AG20443 (cell line): ENCODE data around the gene PHYH.
"Not testable (repeated sequence)": the region's sequence is repeated elsewhere in the genome, so short reads cannot be mapped to it uniquely, and the experiment has no call there.

Experiments
- DNase-seq: peaks from one replicate; pipeline ENCODE4 v3.0.0; 2012; ENCODE audit warnings: low spot score, mixed read lengths

The PHYH gene

DNA sequence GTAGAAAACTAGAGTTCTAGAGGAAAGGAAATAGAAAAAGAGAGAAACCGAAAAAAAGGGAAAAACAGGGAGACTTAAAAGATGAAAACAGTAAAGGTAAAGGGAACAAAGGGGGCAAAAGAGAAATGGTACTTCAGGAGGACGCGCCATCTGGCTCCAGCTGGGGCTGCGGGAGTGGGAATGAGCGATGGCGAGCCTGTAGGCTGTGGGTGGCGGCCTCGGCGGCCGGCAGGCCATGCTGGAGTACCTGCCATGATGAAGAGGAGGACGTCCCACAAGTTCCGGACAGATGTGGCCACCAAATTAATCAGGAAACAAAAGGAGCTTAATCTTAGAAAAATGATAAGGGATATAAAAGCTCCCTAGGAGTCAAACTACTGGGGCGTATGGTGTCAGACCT, 21.7 kb upstream of the PHYH start:
- no peak for DNase-seq

DNA sequence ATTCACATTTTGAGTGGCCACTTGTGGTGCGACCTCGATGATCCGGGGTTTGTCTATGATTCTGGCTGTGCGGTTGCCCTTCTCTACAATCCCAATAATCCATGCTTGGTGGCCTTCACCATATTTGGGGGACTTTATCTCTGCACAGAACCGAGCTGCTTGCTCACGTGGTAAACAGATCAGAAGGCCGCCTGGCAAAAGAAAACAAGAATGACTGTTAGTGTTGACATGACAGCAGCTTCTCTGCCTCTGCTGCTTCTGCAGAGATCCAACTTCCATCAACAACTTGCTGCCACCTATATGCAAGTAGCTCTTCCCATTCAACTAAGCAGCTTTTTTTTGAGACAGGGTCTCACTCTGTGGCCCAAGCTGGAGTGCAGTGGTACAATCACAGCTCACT, 19.3 kb upstream of the PHYH start:
- no peak for DNase-seq

DNA sequence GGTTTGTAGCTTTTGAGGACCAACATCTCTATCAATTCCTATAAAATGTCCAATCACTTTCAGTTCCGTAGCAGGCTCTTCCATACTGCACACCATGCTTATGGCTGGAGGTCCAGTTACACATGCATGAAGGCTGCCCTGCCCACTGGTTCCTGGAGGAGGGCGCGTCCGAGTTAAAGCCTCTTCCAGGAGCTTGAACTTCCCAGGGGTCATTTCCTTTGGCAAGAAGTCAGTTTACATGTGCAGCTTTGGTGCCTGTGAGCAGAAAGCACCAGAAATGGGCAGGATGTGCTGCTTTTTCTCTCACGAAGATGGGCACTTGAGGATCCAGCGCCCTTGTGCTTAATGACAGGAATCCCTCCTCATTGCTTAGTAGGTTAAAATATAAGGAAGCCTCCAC, 17.6 kb upstream of the PHYH start:
- DNase-seq: no peak

DNA sequence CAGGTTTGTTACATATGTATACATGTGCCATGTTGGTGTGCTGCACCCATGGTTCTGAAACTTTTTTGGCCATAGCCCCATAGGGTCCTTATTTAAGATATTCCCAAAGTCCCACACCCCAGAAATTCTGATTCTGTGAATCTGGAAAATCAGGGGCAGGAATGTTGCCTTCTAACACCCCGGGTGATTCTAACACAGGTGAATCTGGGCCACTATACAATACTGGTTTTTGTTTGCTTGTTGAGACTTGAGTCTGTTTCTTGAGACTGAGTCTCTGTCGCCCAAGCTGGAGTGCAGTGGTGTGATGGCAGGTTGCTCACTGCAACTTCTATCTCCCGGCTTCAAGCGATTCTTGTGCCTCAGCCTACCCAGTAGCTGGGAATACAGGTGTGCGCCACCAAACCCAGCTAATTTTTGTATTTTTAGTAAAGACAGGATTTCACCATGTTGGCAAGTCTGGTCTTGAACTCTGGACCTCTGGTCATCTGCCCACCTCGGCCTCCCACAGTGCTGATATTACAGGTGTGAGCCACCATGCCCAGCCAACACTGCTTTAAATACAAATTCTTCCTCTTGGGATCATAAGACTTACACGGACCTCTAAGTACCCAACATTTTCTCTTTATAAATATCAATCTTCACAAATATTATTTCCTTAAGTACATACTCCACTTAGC, 16.9 kb upstream of the PHYH start:
- no peak for DNase-seq

DNA sequence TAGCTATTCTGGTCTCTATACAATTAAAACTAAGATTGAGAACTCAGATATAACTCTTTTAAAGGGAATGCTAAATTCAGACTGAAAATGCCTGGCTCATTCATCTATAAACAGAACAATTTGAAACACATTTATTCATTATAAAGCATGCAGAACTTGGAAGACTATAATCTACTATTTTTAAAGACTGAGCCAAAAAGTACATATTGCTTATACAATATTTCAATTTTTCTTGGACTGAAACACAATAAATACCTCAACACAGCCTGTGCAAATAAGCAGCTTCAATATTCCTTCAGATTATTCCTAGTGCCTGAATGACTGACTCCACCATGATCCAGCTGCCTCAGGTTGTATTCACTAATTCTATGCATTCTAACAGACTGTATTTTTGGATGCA, 15.5 kb upstream of the PHYH start:
- no peak for DNase-seq

DNA sequence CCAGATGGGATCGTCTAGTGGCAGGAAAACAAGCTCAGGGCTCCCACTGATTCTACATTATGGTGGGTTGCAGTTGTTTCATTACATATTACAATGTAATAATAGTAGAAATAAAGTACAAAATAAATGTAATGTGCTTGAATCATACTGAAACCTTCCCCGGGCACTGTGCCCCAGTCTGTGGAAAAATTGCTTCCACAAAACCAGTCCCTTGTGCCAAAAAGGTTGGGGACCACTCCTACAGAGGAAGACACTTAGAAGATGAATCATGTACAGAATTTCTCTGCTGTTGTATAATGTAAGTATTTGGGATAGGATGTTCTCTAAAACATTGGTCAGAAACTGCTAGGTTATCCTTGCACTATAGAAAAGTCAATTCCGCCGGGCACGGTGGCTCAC, 11.3 kb upstream of the PHYH start:
- DNase-seq: peak; percentile 41

DNA sequence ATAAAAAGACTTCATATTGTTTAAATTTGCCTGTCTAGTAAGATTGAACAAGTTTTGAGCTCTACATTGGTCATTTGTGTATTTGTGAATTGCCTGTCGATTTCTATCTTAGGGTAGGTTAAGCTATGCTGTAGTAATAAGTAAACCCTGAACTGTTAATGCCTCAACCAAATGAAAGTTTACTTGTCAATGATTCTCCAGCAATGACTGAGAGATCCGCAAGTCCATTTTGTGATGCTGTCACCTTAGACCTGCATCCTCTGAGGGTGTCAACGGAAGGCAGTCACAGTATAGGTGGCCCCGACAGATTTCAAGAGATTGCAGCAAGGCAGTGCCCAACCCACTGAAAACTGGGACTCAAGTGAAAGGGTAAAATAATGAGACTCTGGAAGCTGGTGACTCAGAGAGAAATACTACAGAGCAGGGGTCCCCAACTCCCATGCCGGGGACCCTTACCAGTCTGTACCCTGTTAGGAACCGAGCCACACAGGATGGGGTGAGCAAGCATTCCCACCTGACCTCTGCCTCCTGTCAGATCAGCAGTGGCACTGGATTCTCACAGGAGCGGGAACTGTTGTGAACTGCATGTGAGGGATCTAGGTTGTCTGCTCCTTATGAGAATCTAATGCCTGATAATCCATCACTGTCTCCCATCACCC, 10.8 kb upstream of the PHYH start:
- DNase-seq: no peak

DNA sequence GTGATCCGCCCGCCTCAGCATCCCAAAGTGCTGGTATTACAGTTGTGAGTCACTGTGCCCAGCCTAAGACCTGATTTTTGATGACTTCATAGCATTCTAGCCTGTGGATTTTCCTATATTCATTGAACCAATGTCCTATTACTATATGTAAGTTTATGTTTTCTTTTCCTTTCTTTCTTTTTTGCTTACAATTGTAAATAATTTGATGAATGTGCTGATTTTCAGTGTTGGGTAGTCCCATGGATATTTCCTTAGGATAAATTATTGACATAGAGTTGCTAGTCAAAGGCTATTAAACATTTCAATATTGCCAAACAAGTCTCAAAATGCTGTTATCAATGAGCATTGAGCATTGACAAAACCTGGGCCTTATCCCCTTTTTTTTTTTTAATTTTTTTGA, 9.9 kb upstream of the PHYH start:
- no peak for DNase-seq

DNA sequence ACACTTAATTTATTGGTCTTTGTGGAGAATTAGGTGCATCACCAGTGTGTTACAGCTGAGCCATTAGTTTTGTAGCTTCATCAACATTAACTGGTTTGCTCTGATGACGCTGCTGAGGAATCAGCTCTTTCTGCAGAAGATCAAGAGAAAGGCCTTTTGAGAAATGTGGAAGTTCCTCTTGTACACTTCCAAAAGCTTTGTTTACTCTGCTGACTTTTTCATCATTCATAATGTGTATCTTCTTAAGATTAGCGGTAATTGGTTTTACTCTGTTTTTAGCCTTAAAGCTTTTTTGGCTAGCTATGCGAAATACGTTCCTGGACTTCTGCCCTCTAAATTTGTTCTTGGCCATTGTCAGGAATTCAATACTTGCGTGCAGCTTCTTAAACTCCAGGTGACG, 8.2 kb upstream of the PHYH start:
- DNase-seq: no peak

DNA sequence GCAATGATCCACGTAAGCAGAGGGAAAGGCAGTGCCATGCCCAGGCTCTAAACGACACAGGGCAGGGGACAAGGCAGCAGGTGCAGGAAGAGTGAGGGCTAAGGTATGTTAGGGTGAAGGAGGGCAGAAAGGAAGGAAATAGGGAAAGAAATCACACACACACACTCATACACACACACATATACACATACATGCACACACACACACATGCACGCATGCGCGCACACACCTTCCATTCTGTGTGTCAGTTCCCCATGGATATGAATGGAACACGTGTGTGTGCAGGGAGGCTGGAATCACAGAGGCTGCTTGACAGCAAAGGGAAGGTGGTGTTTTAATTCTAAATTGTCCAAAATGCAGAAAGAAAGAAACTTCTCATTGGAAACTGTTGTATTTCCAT, 6.2 kb upstream of the PHYH start:
- DNase-seq: no peak

DNA sequence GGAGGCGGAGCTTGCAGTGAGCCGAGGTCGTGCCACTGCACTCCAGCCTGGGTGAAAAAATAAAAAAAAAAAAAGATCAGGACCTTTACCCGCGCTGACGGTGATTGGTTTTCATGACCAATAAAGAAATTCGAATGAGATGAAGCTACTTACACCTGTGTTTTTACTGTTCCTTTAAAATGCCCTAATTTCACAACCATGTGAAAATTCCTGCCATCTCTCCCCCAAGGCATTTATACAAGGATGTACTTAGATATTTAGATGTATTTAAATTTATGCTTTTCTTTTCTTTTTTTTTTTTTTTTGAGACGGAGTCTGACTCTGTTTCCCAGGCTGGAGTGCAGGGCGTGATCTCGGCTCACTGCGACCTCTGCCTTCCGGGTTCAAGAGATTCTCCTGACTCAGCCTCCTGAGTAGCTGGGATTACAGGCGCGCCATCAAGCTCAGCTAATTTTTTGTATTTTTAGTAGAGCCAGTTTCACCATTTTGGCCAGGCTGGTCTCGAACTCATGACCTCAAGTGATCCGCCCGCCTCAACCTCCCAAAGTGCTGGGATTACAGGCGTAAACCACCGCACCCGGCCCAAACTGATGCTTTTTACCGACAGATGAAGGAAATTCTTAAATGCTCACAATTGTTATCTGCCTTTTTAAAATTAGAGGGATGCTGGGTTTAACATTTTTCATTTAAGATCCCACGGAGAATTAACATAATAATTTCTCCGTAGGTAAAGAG, 3.1 kb upstream of the PHYH start:
- no peak for DNase-seq

DNA sequence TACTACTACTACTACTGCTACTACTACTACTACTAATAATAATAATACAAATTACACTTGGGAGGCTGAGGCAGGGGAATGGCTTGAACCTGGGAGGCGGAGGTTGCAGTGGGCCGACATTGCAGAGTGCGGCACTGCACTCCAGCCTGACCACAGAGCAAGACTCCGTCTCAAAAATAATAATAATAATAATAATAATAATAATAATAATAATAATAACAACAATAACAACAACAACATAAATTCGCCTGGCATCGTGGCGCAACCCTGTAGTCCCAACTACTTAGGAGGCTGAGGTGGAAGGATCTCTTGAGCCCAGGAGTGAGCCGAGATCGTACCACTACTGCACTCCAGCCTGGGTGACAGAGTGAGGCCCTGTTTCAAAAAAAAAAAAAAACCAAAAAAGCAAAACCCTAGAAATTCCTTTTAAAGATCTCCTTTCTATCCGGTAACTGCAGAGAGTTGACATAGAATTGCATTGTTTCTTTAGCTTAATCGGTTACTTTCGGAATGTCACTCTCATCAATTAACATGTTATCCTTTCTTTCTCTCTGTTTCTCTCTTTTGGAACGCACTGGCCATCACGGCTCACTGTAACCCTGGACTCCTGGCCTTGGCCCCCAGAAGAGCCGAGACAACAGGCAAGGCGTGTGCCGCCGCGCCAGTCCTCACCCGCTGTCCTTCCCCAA, 972 bp downstream of the PHYH start:
- no peak for DNase-seq

DNA sequence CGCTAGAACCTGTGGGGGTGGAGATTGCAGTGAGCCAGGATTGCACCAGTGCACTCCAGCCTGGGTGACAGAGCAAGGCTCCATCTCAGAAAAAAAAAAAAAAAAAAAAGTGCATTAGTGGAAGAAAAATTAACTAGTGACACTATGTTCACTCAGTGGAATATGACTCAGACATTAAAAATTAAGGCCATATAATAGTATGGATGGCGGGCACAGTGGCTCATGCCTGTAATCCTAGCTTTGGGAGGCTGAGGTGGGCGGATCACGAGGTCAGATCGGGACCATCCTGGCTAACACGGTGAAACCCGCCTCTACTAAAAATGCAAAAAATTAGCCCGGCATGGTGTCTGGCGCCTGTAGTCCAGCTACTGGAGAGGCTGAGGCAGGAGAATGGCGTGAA, 3.4 kb downstream of the PHYH start:
- DNase-seq: no peak

DNA sequence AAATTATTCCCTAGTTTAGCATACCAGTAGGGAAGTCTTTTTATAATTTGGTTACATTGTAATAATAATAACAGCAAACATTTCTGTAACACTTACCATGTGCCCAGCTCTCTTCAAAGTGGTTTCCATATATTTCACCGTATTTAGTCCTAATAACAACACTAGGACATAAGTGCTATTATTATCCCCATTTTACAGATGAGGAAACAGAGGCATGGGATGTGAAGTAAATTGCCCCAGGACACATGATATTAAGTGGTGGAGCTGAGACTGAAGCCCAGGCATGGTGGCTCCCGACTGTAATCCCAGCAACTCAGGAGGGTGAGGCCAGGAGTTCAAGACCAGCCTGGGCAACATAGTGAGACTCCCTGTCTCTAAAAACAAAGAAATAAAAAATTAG, 5.1 kb downstream of the PHYH start:
- DNase-seq: no peak

DNA sequence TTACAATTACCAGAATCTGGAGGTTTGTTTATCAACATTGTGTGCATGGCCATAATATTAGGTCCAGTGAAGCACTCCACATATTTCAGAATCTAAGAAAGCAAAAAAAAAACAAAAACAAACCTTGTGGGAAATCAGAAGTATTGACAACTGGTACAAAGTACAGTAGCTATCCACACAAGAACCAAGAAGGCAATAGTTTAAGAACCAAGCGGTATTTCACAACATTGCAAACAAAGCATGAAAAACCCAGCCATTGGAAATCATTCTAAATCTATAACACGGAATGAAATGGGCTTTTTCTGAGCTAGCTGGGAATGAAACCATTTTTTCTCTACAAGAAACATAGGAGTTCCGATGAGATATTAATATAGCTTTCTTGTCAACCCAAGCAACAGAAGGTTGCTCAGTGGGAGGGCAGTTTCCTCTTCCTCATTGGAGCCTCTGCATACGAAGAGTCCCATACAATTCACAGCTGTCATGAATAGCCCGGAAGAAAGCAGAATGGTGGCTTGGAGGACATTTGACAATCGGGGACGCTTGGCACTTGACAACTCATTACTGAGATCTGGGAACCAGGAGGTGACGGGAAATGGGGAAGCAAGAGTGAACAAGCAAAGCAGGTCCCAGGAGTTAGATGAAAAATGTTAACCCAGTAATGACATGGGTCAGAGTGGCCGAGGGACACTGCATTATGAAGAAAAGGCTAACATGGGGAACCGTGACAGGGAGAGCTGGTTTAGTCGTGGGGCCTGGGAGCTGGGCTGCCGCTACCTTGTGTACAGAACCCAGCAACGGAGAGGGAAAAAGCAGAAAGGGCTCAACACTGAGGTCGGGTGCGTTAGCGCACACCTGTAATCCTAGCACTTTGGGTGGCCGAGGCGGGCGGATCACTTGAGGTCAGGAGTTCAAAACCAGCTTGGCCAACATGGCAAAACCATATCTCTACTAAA, 7.8 kb downstream of the PHYH start:
- no peak for DNase-seq

DNA sequence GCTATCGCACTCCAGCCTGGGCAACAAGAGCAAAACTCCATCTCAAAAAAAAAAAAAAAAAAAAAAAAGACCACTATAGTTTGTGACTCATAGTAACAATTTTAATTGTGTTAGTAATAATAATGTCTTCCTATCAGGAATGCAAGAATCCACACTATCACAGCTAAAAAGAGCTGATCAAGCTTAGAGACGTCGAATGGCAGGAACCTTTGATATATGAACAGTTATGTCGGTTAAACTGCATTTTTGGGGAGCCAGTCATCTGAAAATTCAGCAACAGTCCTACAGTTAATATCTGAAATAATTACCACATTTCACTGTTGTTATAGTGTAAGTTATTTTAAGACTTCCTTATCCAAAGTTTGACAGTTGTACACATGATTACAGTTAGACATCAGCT, 8.8 kb downstream of the PHYH start:
- DNase-seq: no peak

DNA sequence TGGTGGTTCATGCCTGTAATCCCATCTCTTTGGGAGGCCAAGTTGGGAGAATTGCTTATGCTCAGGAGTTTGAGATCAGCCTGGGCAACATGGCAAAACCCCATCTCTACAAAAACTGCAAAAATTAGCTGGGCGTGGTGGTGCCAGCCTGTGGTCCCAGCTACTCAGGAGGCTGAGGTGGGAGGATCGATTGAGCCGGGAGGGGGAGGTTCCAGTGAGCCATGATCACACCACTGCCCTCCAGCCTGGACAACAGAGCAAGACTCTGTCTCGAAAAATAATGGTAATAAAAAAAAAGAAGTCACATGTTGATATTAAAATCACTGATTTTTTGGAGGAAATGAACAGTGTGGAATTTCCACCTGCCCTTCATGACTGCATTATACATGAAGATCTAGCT, 15.8 kb downstream of the PHYH start:
- no peak for DNase-seq

DNA sequence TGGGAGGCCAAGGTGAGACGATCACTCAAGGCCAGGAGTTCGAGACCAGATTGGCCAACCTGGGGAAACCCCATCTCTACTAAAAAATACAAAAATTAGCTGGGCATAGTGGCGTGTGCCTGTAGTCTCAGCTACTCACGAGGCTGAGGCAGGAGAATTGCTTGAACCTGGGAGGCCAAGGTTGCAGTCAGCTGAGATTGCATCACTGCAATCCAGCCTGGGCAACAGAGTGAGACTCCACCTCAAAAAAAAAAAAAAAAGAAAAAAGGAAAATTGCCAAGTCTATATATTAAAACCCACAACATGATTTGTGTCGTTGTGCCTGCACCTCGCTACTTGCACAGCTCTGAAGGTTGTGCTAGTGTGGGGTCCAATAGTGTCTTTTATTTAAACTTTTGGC, 17.5 kb downstream of the PHYH start:
- not testable (repeated sequence) for DNase-seq

DNA sequence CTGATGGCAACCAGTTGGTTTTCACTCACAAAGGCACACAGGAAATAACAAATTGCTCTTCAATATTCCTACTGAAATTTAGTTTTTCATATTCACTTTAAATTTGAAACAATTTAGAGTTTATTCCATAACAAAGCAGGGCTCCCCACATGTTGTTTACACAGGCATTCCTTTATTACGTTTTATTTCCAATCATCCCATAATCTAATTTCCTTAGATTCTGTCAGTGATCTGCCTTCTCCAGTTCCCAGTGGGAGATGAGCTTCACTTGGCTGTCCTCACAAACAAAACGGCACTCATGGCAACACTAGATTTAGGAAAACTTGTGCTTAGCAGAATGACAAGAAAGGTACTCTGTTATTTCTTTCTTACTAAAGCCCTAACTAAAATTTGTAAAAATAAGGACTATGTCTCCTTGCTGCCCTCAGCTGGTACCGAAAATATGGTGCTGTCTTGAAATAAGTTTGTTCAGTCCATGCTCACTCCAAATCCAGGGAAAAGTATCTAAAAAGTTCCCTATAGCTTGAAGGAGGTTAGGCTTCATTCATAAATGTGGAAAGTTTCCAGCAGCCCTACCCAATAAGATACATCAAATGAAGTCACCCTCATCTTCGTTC, 23.0 kb downstream of the PHYH start:
- DNase-seq: no peak

DNA sequence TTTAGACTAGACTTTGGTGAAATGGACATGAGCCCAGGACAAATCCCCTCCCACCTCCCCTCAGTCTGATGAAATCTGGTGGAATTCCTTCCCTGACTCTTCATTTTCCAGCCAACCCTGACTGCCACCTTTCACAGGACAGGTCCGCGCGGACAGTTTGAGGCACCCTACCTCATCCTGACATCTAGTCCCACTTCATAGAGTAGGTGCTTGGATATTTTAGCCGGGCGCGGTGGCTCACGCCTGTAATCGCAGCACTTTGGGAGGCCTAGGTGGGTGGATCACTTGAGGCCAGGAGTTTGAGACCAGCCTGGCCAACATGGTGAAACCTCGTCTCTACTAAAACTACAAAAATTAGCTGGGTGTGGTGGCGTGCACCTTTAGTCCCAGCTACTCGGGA, 23.7 kb downstream of the PHYH start:
- DNase-seq: not testable (repeated sequence)

DNA sequence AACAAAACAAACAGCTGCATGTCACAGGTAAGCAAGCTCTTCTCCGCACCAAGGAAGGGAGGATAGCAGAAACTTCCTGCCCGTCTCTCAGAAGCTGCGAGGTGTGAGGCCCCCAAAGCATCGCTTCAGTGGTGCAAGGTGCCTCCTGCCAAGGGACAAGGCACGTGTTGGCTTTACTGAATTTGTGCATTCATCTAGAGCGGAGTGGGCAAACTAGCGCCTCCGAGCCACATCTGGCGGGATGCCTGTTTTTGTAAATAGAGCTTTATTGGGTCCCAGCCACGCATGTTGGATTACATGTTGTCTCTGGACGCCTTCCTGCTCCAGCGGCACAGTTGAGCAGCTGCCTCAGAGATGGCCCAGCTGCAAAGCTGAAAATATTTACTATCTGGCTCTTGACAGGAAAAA, 27.7 kb downstream of the PHYH start:
- DNase-seq: peak; percentile 52
